Fibroblast of peridontal ligament (primary cell): Measurements from ENCODE around the gene MGAT5.

ENCODE experiments used
- DNase-seq: peaks from one replicate; pipeline ENCODE4 v3.0.0-alpha.2; 2010; ENCODE audit errors: extremely low read depth

Gene MGAT5

GRCh38 chr2:134336352-134336751 lies 82.5 kb downstream of the MGAT5 start:
- DNase-seq, result no peak

- DNase-seq, result no peak
Measured at GRCh38 chr2:134336921-134337320, 83.0 kb downstream of the MGAT5 start.

DNA sequence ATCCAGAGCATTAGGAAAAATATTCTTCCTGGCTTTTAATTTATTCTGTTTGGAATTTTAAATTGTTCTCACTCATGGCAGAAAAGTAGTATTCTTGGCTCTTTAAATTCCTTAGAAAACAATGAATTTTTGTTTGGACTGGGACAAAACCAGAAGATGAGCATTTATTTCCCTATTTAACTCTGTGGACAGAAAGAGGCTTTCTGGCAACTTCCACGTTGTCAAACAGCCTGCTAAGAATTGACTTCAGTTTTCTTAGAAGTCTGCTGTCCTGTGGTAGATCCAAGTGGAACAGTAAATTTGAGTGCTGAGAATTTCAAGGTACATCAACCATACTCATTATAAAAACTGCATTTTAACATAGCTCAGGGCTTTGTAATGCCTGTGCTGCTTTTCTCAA lies 83.8 kb downstream of the MGAT5 start:
- DNase-seq, result no peak

GRCh38 chr2:134338208-134338607 lies 84.3 kb downstream of the MGAT5 start:
- DNase-seq, result no peak

DNA sequence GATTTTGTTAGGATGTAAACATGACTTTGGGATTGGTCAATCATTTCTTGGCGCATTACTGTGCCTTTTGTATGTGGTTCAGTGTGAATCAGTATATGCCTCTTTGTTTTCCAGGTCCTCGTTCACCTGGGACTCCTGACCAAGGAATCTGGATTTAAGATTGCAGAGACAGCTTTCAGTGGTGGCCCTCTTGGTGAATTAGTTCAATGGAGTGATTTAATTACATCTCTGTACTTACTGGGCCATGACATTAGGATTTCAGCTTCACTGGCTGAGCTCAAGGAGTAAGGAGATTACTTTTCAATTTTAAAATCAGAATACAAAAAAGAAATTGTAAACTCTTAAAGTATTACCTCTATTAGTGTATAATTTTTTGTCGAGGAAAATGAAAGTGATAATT lies 87.6 kb downstream of the MGAT5 start:
- no peak for DNase-seq

DNA sequence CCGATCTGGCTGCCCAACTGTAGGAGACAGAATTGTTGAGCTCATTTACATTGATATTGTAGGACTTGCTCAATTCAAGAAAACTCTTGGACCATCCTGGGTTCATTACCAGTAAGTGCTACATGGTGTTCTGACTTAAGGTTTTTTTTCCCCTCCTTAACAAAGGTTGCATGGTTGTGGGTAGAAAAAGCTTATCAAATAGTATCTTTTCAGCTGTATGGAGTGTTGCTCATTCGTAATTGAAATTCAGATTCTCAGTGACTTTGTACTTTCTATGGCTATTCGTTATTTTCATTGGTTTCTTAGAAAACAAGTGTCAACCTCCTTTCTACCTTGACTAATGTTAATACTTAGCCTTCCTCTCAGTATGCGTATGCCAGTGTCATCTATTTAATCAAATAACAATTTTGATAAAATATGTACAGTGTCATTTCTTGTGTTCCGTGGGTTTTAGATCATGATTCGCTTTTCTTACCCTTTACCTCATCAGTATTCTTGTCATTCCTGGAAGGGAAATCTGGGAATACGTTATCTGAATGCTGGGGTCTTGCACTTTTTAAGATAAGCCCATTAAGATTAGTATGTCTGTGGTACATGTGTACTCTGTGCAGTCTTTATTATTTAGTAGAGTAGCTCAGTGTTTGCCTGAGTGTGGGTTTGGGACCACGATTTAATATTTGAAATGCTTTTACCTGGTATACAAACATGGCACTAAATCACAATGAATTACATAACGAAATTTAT lies 91.3 kb downstream of the MGAT5 start:
- DNase-seq, result no peak

DNA sequence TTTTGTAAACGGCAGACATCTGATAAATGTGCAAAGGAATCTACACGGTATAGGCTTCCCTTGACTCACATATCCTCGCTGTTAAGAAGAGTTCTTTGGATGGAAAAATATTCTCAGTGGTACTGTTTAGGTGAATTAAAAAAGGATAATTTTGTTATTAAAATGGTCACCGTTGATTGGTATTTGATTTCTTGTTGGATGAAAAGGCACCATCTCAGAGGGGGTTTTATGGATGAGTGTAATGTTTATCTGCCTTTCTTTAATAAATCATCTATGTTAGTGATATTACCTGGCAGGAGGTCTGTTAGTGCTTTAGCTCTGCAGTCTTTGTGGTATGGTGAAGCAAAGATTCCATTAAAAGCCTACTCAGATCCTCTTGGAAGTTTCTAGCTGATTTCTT lies 92.3 kb downstream of the MGAT5 start:
- DNase-seq, result no peak

- DNase-seq, result no peak
Measured at GRCh38 chr2:134347756-134348155, 93.9 kb downstream of the MGAT5 start.

GRCh38 chr2:134348239-134348638 lies 94.4 kb downstream of the MGAT5 start:
- DNase-seq, result peak; percentile 55

DNA sequence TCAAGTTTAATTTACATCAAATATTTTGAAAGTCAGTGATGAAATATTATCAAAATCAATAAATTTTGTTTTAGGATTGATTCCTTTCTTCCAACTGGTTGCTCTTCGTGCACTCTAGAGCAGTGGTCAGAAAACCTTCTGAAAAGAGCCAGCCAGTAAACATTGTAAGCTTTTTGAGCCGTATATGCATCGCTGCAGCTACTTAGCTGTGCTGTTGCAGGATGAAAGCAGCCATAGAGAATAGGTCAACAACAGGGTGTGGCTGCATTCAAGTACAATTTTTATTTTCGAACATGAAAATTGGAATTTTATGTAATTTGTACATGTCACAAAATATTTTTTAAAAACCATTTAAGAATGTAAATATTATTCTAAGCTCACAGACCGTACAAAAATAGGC lies 94.9 kb downstream of the MGAT5 start:
- DNase-seq, result peak; percentile 25

DNA sequence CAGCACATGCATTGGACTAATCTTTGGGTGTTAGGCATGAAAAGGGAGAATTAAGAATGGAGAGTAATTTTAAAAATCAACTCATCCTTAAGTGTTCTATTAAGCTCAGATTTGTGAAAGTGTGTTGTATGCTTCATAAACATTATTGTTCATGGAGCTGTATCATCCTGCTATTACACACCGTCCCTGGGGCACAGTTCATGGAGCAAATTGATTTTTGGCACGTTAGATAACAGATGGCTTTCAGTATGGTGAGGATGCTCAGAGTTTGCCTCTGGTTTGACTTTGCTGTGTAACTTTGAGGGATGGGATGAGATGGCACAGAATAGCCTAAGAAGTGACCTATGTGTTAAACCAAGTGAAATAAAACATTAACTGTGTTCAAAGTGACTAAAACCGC lies 97.1 kb downstream of the MGAT5 start:
- no peak for DNase-seq

DNA sequence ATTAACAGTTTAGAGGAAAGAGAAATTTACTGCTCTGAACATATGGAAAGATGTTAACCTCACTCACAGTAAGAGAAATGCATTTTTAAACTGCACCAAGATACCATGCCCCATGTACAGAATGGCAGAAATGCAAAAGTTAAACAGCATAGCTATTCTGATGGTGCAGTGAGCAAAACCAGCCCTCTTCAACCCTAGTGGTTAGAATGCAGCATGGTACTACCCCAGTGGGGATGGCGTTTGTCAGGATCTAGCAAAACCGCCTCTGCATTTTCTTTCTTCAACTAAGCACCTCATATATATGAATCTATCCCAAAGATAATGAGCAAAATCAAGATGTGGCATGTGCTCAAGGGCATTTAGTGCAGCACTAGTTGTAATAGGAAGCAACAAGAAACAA lies 98.0 kb downstream of the MGAT5 start:
- DNase-seq, result no peak

DNA sequence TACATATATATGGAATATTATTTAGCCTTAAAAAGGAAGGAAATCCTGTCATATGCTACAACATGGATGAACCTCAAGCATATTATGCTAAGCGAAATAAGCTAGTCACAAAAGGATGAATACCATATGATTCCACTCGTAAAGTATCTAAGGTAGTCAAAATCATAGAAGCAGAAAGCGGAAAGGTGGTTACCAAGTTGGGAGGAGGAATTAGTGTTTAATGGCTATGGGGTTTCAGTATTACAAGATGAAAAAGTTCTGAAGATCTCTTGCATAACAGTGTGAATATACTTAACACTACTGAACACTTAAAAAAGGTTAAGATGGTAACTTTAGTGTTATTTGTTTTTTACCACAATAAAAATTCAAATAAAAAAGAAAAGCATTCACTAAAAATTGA lies 99.0 kb downstream of the MGAT5 start:
- DNase-seq, result no peak

DNA sequence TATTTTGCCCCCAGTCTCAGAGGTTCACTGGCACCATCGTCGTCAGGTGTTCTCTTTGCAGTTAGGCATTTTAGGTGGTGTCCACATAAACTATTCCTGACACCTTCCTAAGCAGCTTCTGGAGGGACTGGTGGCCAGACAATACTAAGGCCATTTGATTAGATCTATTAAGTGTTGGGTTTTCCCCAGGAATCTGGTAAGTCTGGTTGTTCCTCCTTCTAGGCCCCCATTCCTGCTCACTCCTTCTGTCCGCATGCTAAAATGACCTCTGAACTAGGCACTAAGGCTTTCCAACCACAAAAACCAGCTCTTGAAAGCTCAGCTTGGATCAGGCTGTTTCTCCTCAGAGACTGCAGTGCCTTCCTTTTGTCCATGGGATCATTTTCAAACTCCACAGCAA lies 100.7 kb downstream of the MGAT5 start:
- no peak for DNase-seq

DNA sequence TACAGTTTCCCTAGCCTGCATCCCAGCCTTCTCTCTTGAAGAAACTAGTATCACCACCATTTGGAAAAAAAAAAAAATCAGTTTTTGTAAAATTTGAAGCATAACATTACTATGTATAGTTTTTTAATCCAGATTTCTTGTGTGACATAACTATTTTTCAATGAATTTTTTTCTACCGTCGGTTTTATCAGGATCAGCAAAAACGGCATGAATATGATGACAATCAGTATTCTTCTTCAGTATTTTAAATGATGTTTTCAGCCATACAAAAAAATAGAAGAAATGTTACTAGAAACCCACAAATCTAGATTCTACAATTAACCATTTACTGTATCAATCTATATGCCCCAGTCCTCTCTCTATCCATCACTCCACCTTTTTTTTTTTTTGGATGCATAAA lies 103.9 kb downstream of the MGAT5 start:
- DNase-seq, result no peak

GRCh38 chr2:134359367-134360081 lies 105.7 kb downstream of the MGAT5 start:
- DNase-seq, result no peak

DNA sequence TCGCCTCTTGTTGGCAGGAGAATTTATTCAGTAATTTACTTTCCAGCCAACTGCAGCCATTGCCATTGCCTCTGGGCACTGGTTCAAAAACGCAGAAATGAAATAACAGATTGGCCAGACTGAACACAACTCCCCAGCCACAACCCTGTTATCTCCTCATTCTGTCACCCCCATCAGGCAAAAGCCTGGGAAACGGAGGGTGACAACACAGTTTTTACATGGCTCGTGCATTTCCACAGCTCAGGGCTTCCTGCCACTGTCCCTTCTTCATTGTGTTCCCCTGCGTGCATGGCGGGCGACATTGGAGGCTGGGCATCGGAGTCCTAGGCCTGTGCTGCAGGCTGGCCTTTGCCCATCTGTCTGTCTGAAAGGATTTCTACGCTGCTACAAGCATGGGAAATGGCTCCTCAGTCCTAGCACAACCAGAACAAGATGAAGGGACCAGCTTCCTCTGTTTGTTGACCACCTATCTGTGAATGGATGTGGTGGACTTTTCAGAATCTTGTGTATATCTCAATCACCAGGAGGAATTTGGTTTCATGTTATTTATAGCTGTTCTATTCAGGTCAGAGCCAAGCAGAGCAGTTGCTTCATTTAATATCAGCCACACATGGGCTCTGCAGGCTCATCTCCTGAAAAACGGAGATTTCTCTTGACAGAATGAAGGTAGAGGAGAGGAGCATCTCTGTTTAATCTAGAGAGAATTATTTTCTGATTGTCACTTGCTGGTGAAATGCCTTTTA lies 107.0 kb downstream of the MGAT5 start:
- no peak for DNase-seq

DNA sequence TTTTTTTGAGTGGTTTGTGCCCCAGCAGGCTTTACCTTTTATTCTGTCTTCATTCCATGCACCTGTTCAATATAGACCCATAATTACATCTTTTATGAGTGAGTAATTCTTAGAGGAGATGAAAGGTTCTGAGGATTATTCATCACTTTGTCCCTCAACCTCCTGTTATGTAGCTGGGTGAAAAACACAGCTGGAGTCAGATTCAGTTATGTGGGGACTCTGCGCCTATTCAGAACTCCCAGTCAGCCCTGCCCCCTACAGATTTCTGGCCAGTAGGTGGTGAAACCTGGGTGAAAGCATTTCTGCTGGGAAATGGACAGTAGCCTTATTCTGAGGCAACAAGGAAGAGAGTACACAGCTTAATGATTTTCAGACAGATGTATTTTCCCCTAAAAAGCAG lies 107.8 kb downstream of the MGAT5 start:
- no peak for DNase-seq

DNA sequence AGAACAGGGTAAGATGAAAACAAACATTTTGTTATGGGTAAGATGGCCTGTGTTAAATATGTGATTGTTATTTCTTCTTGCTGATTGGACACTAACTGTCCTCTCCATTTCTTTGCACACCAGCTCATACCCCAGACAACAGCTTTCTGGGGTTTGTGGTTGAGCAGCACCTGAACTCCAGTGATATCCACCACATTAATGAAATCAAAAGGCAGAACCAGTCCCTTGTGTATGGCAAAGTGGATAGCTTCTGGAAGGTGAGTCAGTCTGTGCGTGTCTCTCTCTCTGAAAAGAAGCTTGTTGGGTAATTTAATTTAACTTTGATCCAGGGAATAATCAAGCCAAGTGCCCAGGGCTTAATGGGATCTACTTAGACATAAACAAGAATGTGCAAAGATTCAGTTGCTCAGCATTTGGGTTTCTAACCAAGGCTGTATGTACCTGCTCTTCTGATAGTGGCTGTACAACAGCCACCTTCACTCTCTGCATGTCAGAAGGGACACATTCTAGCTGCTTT lies 108.3 kb downstream of the MGAT5 start:
- no peak for DNase-seq

GRCh38 chr2:134362740-134363139 lies 108.9 kb downstream of the MGAT5 start:
- no peak for DNase-seq

GRCh38 chr2:134365356-134365755 lies 111.5 kb downstream of the MGAT5 start:
- DNase-seq, result no peak

- no peak for DNase-seq
Measured at GRCh38 chr2:134366359-134366758, 112.5 kb downstream of the MGAT5 start.

DNA sequence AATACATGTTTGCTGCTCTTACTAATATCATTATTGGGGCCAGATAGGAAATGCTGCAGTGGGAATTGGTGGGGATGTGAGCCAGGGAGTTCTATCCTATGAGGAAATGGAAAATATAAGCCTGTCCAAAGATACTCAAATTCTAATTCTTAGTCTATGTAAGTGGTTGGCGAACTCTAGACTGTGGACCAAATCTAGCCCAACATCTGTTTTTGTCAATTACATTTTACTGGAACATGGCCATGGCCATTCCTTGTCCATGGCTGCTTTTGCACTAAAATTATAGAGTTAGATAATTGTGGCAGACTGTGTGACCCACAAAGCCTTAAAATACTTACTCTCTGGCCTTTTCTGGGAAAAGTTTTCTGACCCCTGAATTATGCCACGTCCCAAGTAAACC lies 113.3 kb downstream of the MGAT5 start:
- DNase-seq, result peak; percentile 68
